A673 (cell line): ENCODE measurements around the gene COL9A3.

Experiments used
- CTCF ChIP-seq: fragments of 300-800, 200-600 bp; sonication (generic); conservative IDR thresholded peaks from 2 replicates; pipeline ENCODE4 v1.5.1; 2017; ENCODE audit warnings: low read depth, mild to moderate bottlenecking, antibody characterized with exemption, low read length, moderate library complexity, mixed read lengths
- EZH2 ChIP-seq: fragments of 200-600 bp; sonication (generic); IDR thresholded peaks from 2 replicates; pipeline ENCODE4 v1.6.1; 2017; ENCODE audit warnings: borderline replicate concordance, low read depth, mild to moderate bottlenecking, mixed read lengths, antibody characterized with exemption, low read length; ENCODE audit not compliant: poor library complexity, severe bottlenecking

DNA sequence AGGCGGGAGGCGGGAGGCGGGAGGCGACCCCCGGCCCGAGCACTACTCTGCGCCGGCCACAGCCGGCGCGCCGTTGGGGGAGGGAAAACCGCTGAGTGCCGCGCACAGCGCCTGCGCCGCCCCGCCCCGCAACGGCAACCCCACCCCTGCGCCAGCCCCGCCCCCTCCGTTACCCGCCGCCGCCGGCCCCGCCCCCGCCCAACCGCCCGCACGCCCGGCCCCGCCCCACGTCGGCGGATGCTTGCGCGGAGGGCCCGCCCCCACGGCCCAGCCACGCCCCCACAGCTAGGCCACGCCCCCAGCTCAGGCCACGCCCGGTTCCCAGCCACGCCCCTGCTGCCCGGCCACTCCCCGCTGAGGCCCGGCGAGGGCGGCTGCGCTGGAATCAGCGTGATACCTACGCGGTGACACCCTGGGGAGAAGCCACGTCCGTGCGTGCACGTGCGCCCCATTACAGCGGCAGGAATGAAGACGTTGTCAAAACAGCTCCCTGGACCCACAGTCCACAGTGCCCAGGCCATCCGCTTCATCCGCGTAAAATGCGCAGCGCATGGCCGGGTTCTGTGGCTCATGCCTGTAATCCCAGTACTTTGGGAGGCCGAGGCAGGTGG lies 45.0 kb downstream of the COL9A3 start, which contains the start of gene TCFL5:
- no peak for TF ChIP-seq CTCF
- TF ChIP-seq EZH2: no peak
